ENCODE measurements around the gene DNAJC15.
"Not testable (repeated sequence)": the region's sequence is repeated elsewhere in the genome, so short reads cannot be mapped to it uniquely, and the experiment has no call there.

Gene DNAJC15

GRCh38 chr13:43003010-43003409, 20.4 kb upstream of the DNAJC15 start:
- DNase-seq (ENCODE audit: insufficient read length, low spot score): no peak
- no peak for FAIRE-seq

- FAIRE-seq: no peak
- no peak for DNase-seq (ENCODE audit: insufficient read length, low spot score)
Observed at GRCh38 chr13:43003729-43004128, 19.7 kb upstream of the DNAJC15 start.

GRCh38 chr13:43005460-43006236, 17.7 kb upstream of the DNAJC15 start:
- DNase-seq (ENCODE audit: insufficient read length, low spot score) (no peak), FAIRE-seq (no peak)

- FAIRE-seq: no peak
- DNase-seq (ENCODE audit: insufficient read length, low spot score): no peak
Observed at GRCh38 chr13:43006893-43007631, 16.3 kb upstream of the DNAJC15 start.

GRCh38 chr13:43008596-43008995, 14.8 kb upstream of the DNAJC15 start:
- FAIRE-seq (no peak), DNase-seq (ENCODE audit: insufficient read length, low spot score) (no peak)

- FAIRE-seq: no peak
- DNase-seq (ENCODE audit: insufficient read length, low spot score): no peak
Observed at GRCh38 chr13:43009506-43009905, 13.9 kb upstream of the DNAJC15 start.

GRCh38 chr13:43014162-43014561, 9.2 kb upstream of the DNAJC15 start:
- no peak for FAIRE-seq
- no peak for DNase-seq (ENCODE audit: insufficient read length, low spot score)

GRCh38 chr13:43016226-43016625, 7.2 kb upstream of the DNAJC15 start:
- FAIRE-seq (no peak), DNase-seq (ENCODE audit: insufficient read length, low spot score) (no peak)

- FAIRE-seq (no peak), DNase-seq (ENCODE audit: insufficient read length, low spot score) (no peak)
Observed at GRCh38 chr13:43019811-43020210, 3.6 kb upstream of the DNAJC15 start.

- no peak for FAIRE-seq
Observed at GRCh38 chr13:43020794-43021193, 2.6 kb upstream of the DNAJC15 start.

GRCh38 chr13:43021926-43022670, 1.3 kb upstream of the DNAJC15 start:
- DNase-seq (ENCODE audit: insufficient read length, low spot score) (no peak), FAIRE-seq (no peak)

More at GRCh38 chr13:43020794-43021193, 2.6 kb upstream of the DNAJC15 start:
- no peak for DNase-seq (ENCODE audit: insufficient read length, low spot score)

- DNase-seq (ENCODE audit: insufficient read length, low spot score) (no peak), FAIRE-seq (no peak)
Observed at GRCh38 chr13:43022934-43023288, 475 bp upstream of the DNAJC15 start.

GRCh38 chr13:43026262-43026661, 2.9 kb downstream of the DNAJC15 start:
- DNase-seq (ENCODE audit: insufficient read length, low spot score): no peak
- no peak for FAIRE-seq

- FAIRE-seq (no peak), DNase-seq (ENCODE audit: insufficient read length, low spot score) (no peak)
Observed at GRCh38 chr13:43030548-43030947, 7.2 kb downstream of the DNAJC15 start.

GRCh38 chr13:43031881-43032280, 8.5 kb downstream of the DNAJC15 start:
- FAIRE-seq (no peak), DNase-seq (ENCODE audit: insufficient read length, low spot score) (no peak)

GRCh38 chr13:43033038-43033437, 9.7 kb downstream of the DNAJC15 start:
- FAIRE-seq (no peak), DNase-seq (ENCODE audit: insufficient read length, low spot score) (no peak)

GRCh38 chr13:43036351-43037250, 13.2 kb downstream of the DNAJC15 start:
- FAIRE-seq (no peak), DNase-seq (ENCODE audit: insufficient read length, low spot score) (no peak)

GRCh38 chr13:43039966-43040365, 16.6 kb downstream of the DNAJC15 start:
- no peak for DNase-seq (ENCODE audit: insufficient read length, low spot score)
- no peak for FAIRE-seq

- not testable (repeated sequence) for FAIRE-seq; DNase-seq (ENCODE audit: insufficient read length, low spot score)
Observed at GRCh38 chr13:43040581-43041368, 17.4 kb downstream of the DNAJC15 start.
